ENCODE data around the gene DOCK9.

DNA sequence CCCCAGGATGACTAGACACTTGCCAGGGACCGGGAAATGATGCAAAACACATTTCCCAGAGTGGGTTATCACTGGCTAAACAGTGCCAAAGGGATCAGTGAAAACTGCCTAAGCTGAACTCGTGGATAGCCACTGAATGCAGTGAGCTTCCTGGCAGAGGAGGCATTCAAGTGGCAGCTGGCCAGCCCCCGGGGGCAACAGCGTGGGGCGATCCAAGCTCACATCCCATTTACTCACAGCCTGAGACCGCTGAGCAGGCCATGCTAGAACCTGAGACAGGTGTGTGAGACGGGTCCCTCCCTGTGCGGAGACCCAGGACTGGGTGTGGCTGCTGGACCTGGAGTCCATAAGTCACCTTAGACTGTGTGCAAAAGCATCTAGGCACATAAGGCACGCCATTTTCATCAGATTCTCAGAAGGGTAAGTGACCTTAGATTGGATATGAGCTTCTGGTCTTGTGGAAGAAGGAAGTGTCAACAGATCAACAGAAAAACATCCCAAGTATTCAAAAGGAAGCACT is 173.5 kb downstream of the DOCK9 start:
- TF ChIP-seq, protein P1, sequence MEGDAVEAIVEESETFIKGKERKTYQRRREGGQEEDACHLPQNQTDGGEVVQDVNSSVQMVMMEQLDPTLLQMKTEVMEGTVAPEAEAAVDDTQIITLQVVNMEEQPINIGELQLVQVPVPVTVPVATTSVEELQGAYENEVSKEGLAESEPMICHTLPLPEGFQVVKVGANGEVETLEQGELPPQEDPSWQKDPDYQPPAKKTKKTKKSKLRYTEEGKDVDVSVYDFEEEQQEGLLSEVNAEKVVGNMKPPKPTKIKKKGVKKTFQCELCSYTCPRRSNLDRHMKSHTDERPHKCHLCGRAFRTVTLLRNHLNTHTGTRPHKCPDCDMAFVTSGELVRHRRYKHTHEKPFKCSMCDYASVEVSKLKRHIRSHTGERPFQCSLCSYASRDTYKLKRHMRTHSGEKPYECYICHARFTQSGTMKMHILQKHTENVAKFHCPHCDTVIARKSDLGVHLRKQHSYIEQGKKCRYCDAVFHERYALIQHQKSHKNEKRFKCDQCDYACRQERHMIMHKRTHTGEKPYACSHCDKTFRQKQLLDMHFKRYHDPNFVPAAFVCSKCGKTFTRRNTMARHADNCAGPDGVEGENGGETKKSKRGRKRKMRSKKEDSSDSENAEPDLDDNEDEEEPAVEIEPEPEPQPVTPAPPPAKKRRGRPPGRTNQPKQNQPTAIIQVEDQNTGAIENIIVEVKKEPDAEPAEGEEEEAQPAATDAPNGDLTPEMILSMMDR (IDR thresholded peaks at IDR 0.05 in 4 of 5, conservative IDR thresholded peaks at IDR 0.05 in 1 of 5): no peak
- TF ChIP-seq POLR2A (IDR thresholded peaks at IDR 0.05): no peak

All from gastrocnemius medialis (tissue), 4 donors.